Epithelial cell of esophagus (primary cell): ENCODE data around the gene MINDY1.
A peak's percentile ranks its signal among the peaks of the same experiment; 100 is the strongest.

Experiments
- DNase-seq: peaks from one replicate; pipeline ENCODE4 v3.0.0; 2010; ENCODE audit warnings: low read depth
- H3K4me3 ChIP-seq: 2 replicates; pipeline ENCODE4 v1.5.1; 2011; ENCODE audit warnings: mild to moderate bottlenecking, low read length, control low read depth
- CTCF ChIP-seq: IDR thresholded peaks from 2 replicates; pipeline ENCODE4 v1.5.1; 2011; ENCODE audit warnings: low read depth, mild to moderate bottlenecking, low read length, control low read depth, inconsistent platforms; ENCODE audit not compliant: insufficient read depth; ENCODE audit errors: missing control alignments

MINDY1 gene

GRCh38 chr1:151036356-151036755, 29.7 kb upstream of the MINDY1 start, which contains the start of gene BNIPL:
TSS of gene BNIPL (plus strand) at chr1:151036586. CDS start at chr1:151036726, 140 bp downstream.
- TF ChIP-seq CTCF: no peak
- peak; percentile 73 for DNase-seq
- peak within 1 kb of the TSS; percentile 49 for H3K4me3 ChIP-seq

GRCh38 chr1:151035167-151035566, 28.5 kb upstream of the MINDY1 start:
- H3K4me3 ChIP-seq: no peak overlapping the region
- DNase-seq: no peak
- TF ChIP-seq CTCF: no peak

- no peak for TF ChIP-seq CTCF
- no peak for DNase-seq
- no peak overlapping the region for H3K4me3 ChIP-seq
Observed at GRCh38 chr1:151032164-151032563, 25.5 kb upstream of the MINDY1 start.

- H3K4me3 ChIP-seq: no peak overlapping the region
- TF ChIP-seq CTCF: no peak
- DNase-seq: no peak
Observed at GRCh38 chr1:151026460-151026859, 19.8 kb upstream of the MINDY1 start.

- peak; percentile 80 for DNase-seq
- peak; percentile 87 for TF ChIP-seq CTCF
- no peak overlapping the region for H3K4me3 ChIP-seq
Observed at GRCh38 chr1:151024540-151025146, 17.9 kb upstream of the MINDY1 start.

- TF ChIP-seq CTCF: no peak
- H3K4me3 ChIP-seq: no peak overlapping the region
- DNase-seq: no peak
Observed at GRCh38 chr1:151013518-151013917, 6.8 kb upstream of the MINDY1 start.
